GM18499 (cell line): ENCODE results near the gene IGFALS.
A peak's percentile ranks its signal among the peaks of the same experiment; 100 is the strongest.

Source experiments
- ATAC-seq: cut with Tn5 transposase; IDR thresholded peaks from one replicate; pipeline ENCODE4 v1.9.1; 2021; ENCODE audit warnings: moderate number of reproducible peaks; ENCODE audit not compliant: insufficient read depth, unreplicated experiment

IGFALS gene

GRCh38 chr16:1791256-1791942 lies 2.1 kb downstream of the IGFALS start:
- ATAC-seq = no peak

GRCh38 chr16:1790611-1791255 lies 2.8 kb downstream of the IGFALS start:
- no peak for ATAC-seq

- no peak for ATAC-seq
Measured at GRCh38 chr16:1790261-1790610, 3.3 kb downstream of the IGFALS start.

GRCh38 chr16:1789643-1790045 lies 3.9 kb downstream of the IGFALS start:
- ATAC-seq = no peak

- no peak for ATAC-seq
Measured at GRCh38 chr16:1788708-1789100, 4.8 kb downstream of the IGFALS start.

GRCh38 chr16:1788095-1788707 lies 5.3 kb downstream of the IGFALS start:
- ATAC-seq = no peak

- no peak for ATAC-seq
Measured at GRCh38 chr16:1787322-1788094, 6.0 kb downstream of the IGFALS start.

GRCh38 chr16:1787056-1787321 lies 6.5 kb downstream of the IGFALS start:
- no peak for ATAC-seq

GRCh38 chr16:1786242-1787055 lies 7.1 kb downstream of the IGFALS start:
- ATAC-seq = no peak

- no peak for ATAC-seq
Measured at GRCh38 chr16:1785846-1786170, 7.7 kb downstream of the IGFALS start.

GRCh38 chr16:1784977-1785845 lies 8.3 kb downstream of the IGFALS start:
- ATAC-seq = no peak

GRCh38 chr16:1782408-1783264 lies 10.9 kb downstream of the IGFALS start, which contains the start of the genes NUBP2 and SPSB3:
NUBP2 (plus strand) TSS chr16:1782960; CDS start chr16:1783021, 61 bp downstream.
SPSB3 (minus strand) TSS chr16:1782571; CDS start chr16:1781483, 1,088 bp downstream.
- peak; percentile 75 for ATAC-seq

GRCh38 chr16:1781758-1782407 lies 11.6 kb downstream of the IGFALS start:
- ATAC-seq = no peak

- ATAC-seq = no peak
Measured at GRCh38 chr16:1781254-1781653, 12.3 kb downstream of the IGFALS start.

- no peak for ATAC-seq
Measured at GRCh38 chr16:1780677-1781072, 12.8 kb downstream of the IGFALS start.

- no peak for ATAC-seq
Measured at GRCh38 chr16:1779741-1780676, 13.5 kb downstream of the IGFALS start.

- ATAC-seq = no peak
Measured at GRCh38 chr16:1779234-1779701, 14.2 kb downstream of the IGFALS start.
